HCT116 (cell line): ENCODE results near the gene HYAL4. TPM values are rescaled to one million over a fixed set of nuclear protein-coding genes. Genes with fewer than 3 reads are reported as not detected.

Experiments used
- ATAC-seq: fragments of 200-7000 bp; cut with Tn5 transposase; 2 replicates; pipeline ENCODE4 v1.9.1; 2020; ENCODE audit warnings: mild to moderate bottlenecking, moderate library complexity
- BruUV-seq: library from RNA; stranded (reverse); fragments of 400-500 nt; replicated peaks from 2 replicates; lab custom pipeline; 2021; lab: Mats Ljungman, UMichigan
- CTCF ChIA-PET: fragments of 300-600 bp; sonication (Branson Sonifier 250); formaldehyde crosslinking; loops from one replicate; lab custom pipeline; 2021; ENCODE audit warnings: antibody characterized with exemption; lab: Charles Lee
- POLR2A ChIA-PET: fragments of 300-600, 350-600 bp; sonication (Branson Sonifier 250); formaldehyde crosslinking; loops from one replicate; lab custom pipeline; 2021; ENCODE audit warnings: antibody characterized with exemption; lab: Charles Lee
- RAD21 ChIA-PET, 2 experiments: fragments of 300-600 bp; sonication (Branson Sonifier 250); formaldehyde crosslinking; loops; one replicate each; lab custom pipeline; 2023; ENCODE audit warnings: low total read pairs in 2 of 2; ENCODE audit not compliant: uncharacterized antibody in 2 of 2, unreplicated experiment in 2 of 2, low non-redundant PET in 1 of 2; lab: Charles Lee
- DNase-seq: peaks from one replicate; pipeline ENCODE4 v3.0.0-alpha.2; 2010; ENCODE audit warnings: low read depth, low spot score
- H2AFZ ChIP-seq: fragments of 200-600 bp; shearing (Covaris generic), sonication (generic); 2 replicates; pipeline ENCODE4 v1.6.1; 2017; ENCODE audit warnings: low read depth, mixed run types, mixed read lengths, antibody characterized with exemption, low read length; ENCODE audit not compliant: poor library complexity, severe bottlenecking
- H3K27ac ChIP-seq: 2 replicates; pipeline ENCODE4 v1.5.1; 2012; ENCODE audit warnings: low read depth, low read length
- H3K27me3 ChIP-seq: fragments of 200-600 bp; sonication (generic); 2 replicates; pipeline ENCODE4 v1.6.1; 2016; ENCODE audit warnings: mixed run types, low read length, mixed read lengths; ENCODE audit not compliant: insufficient read depth
- H3K36me3 ChIP-seq, 2 experiments: fragments of 200-500 bp in 1 of 2; fragments of 200-600 bp in 1 of 2; sonication (Bioruptor generic) in 1 of 2; sonication (generic) in 1 of 2; 2 replicates each; pipeline versions ENCODE4 v1.5.1 to v1.6.1; 2014 to 2016; ENCODE audit warnings: low read length in 2 of 2, inconsistent platforms in 1 of 2, mixed read lengths in 1 of 2, mixed run types in 1 of 2; ENCODE audit not compliant: insufficient read depth in 2 of 2, control insufficient read depth in 1 of 2
- H3K4me1 ChIP-seq, 2 experiments: fragments of 200-600 bp in 1 of 2; sonication (generic) in 1 of 2; 2 replicates each; pipeline versions ENCODE4 v1.5.1 to v1.6.1; 2012 to 2017; ENCODE audit warnings: low read length in 2 of 2, inconsistent platforms in 1 of 2, mild to moderate bottlenecking in 1 of 2, mixed read lengths in 1 of 2, mixed run types in 1 of 2, moderate library complexity in 1 of 2; ENCODE audit not compliant: insufficient read depth in 2 of 2, control insufficient read depth in 1 of 2
- H3K4me2 ChIP-seq: fragments of 200-600 bp; sonication (generic); 2 replicates; pipeline ENCODE4 v1.6.1; 2017; ENCODE audit warnings: mixed run types, low read length, mixed read lengths
- H3K4me3 ChIP-seq, 2 experiments: fragments of 200-600 bp in 1 of 2; sonication (generic) in 1 of 2; replicated peaks in 1 of 2; 2 replicates each; pipeline ENCODE4 v1.5.1; 2011 to 2016; ENCODE audit warnings: low read length in 2 of 2, control low read depth in 1 of 2, low read depth in 1 of 2, mild to moderate bottlenecking in 1 of 2, mixed read lengths in 1 of 2, mixed run types in 1 of 2
- H3K79me2 ChIP-seq: fragments of 200-600 bp; sonication (generic); 2 replicates; pipeline ENCODE4 v1.6.1; 2017; ENCODE audit warnings: mild to moderate bottlenecking, mixed run types, low read length, moderate library complexity, mixed read lengths; ENCODE audit not compliant: insufficient read depth
- H3K9ac ChIP-seq: fragments of 200-600 bp; sonication (generic); 2 replicates; pipeline ENCODE4 v1.6.1; 2016; ENCODE audit warnings: low read length, mixed read lengths
- H3K9me2 ChIP-seq: fragments of 200-600 bp; sonication (generic), shearing (Covaris generic); 2 replicates; pipeline ENCODE4 v1.6.1; 2017; ENCODE audit warnings: mixed run types, mild to moderate bottlenecking, moderate library complexity; ENCODE audit not compliant: insufficient read depth
- H3K9me3 ChIP-seq, 2 experiments: fragments of 200-500 bp in 1 of 2; fragments of 200-600 bp in 1 of 2; sonication (Bioruptor generic) in 1 of 2; sonication (generic) in 1 of 2; 2 replicates each; pipeline ENCODE4 v1.6.1; 2014 to 2017; ENCODE audit warnings: low read length in 2 of 2, mixed read lengths in 2 of 2, inconsistent platforms in 1 of 2, low read depth in 1 of 2, mild to moderate bottlenecking in 1 of 2, mixed run types in 1 of 2, moderate library complexity in 1 of 2; ENCODE audit not compliant: control insufficient read depth in 1 of 2, insufficient read depth in 1 of 2
- H4K20me1 ChIP-seq: fragments of 200-600 bp; sonication (generic), shearing (Covaris generic); 2 replicates; pipeline ENCODE4 v1.6.1; 2017; ENCODE audit warnings: mixed run types, mild to moderate bottlenecking, moderate library complexity; ENCODE audit not compliant: insufficient read depth
- CEBPB ChIP-seq: IDR thresholded peaks from 2 replicates; pipeline ENCODE4 v1.6.1; 2012; ENCODE audit warnings: low read depth
- EGR1 ChIP-seq: IDR thresholded peaks from 2 replicates; pipeline ENCODE4 v1.6.1; 2012; ENCODE audit warnings: low read depth
- EZH2 ChIP-seq: fragments of 200-600 bp; sonication (generic); IDR thresholded peaks from 2 replicates; pipeline ENCODE4 v1.6.1; 2017; ENCODE audit warnings: antibody characterized with exemption, mixed run types
- JUND ChIP-seq: IDR thresholded peaks from 2 replicates; pipeline ENCODE4 v1.6.1; 2012
- SP1 ChIP-seq: IDR thresholded peaks from 2 replicates; pipeline ENCODE4 v1.6.1; 2012; ENCODE audit warnings: low read depth
- TCF7L2 ChIP-seq: IDR thresholded peaks from 2 replicates; pipeline ENCODE4 v1.7.0; 2011; ENCODE audit warnings: borderline replicate concordance, inconsistent platforms; ENCODE audit not compliant: insufficient read depth, insufficient read length; ENCODE audit errors: extremely low read depth
- YY1 ChIP-seq: IDR thresholded peaks from 2 replicates; pipeline ENCODE4 v1.6.1; 2011; ENCODE audit warnings: low read length, low read depth, moderate library complexity, mild to moderate bottlenecking; ENCODE audit not compliant: insufficient replicate concordance; ENCODE audit errors: extremely low read depth
- ZFX ChIP-seq: fragments of 450-650 bp; IDR thresholded peaks from 2 replicates; pipeline ENCODE4 v1.6.1; 2017
- intact Hi-C: fragments of 100-400 bp; cut with micrococcal nuclease; formaldehyde crosslinking; loops from 2 replicates; pipeline ENCODE4 v1.10.0; 2022
- total RNA-seq: library from RNA; stranded (reverse); gene quantifications from one replicate; pipeline ENCODE4 v1.2.1, GENCODE V29; 2021; ENCODE audit not compliant: unreplicated experiment
- TF ChIP-seq, protein P1 (sequence below): IDR thresholded peaks from 2 replicates; pipeline ENCODE4 v1.6.1; 2011; ENCODE audit warnings: mild to moderate bottlenecking, low read length, moderate library complexity; ENCODE audit not compliant: insufficient replicate concordance; ENCODE audit errors: extremely low read depth
- TF ChIP-seq, protein P2 (sequence below), 3 experiments: fragments of 200-600 bp in 1 of 3; sonication (generic) in 1 of 3; IDR thresholded peaks in 2 of 3; conservative IDR thresholded peaks in 1 of 3; 2 replicates each; pipeline ENCODE4 v1.5.1; 2012 to 2017; ENCODE audit warnings: low read depth in 2 of 3, low read length in 2 of 3, antibody characterized with exemption in 1 of 3, borderline replicate concordance in 1 of 3, control low read depth in 1 of 3, mild to moderate bottlenecking in 1 of 3, mixed read lengths in 1 of 3, mixed run types in 1 of 3, moderate library complexity in 1 of 3; ENCODE audit not compliant: insufficient read depth in 1 of 3
- TF ChIP-seq, protein P3 (sequence below): IDR thresholded peaks from 2 replicates; pipeline ENCODE4 v1.6.1; 2012

Gene HYAL4
- total RNA-seq, 1 experiment from 2014 or later: not detected

DNA sequence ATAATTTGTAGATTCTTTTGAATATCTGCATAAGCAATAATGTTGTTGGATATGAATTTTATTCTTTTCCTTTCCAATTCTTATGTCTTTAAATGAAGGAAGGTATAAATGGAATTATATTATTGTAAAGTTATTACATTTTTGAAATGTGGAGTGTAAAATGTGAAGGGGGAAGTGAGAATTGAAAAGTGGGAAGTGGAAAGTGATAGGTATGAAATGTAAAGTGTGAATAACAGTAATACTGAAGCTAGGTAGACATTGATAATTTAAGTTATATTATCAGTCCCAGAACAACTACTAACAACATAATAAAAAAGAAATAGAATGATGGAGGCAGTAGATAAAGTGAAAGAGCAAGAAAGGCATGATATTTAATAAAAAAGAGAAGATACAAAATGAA lies 39.7 kb upstream of the HYAL4 start:
- no peaks in the 10 kb centered on the region for H3K4me1 ChIP-seq
- H3K27me3 ChIP-seq: no peaks in the 10 kb centered on the region
- no peak for ATAC-seq
- no peak for DNase-seq
- H4K20me1 ChIP-seq: no peaks in the 10 kb centered on the region
- ChIA-PET POLR2A (no interaction called here), RAD21 (no interaction called here), CTCF (no interaction called here)
- H3K9me3 ChIP-seq: peaks cover 0 to 4% of the 10 kb centered on the region in 2 experiments; a peak in 1 of 4 replicates
- no peak overlapping the region for H3K27ac ChIP-seq
- no peaks in the 10 kb centered on the region for H3K79me2 ChIP-seq
- H3K9ac ChIP-seq: no peak overlapping the region
- no peak overlapping the region for H3K4me3 ChIP-seq
- no peak overlapping the region for H3K4me2 ChIP-seq
- BruUV-seq: no TSS peak
- H2AFZ ChIP-seq: no peak overlapping the region
- intact Hi-C loops: no loop called here
- TF ChIP-seq JUND (no peak), SP1 (no peak), EGR1 (no peak), CEBPB (no peak), YY1 (no peak), EZH2 (no peak), ZFX (no peak), TCF7L2 (no peak)
- TF ChIP-seq, protein P1, sequence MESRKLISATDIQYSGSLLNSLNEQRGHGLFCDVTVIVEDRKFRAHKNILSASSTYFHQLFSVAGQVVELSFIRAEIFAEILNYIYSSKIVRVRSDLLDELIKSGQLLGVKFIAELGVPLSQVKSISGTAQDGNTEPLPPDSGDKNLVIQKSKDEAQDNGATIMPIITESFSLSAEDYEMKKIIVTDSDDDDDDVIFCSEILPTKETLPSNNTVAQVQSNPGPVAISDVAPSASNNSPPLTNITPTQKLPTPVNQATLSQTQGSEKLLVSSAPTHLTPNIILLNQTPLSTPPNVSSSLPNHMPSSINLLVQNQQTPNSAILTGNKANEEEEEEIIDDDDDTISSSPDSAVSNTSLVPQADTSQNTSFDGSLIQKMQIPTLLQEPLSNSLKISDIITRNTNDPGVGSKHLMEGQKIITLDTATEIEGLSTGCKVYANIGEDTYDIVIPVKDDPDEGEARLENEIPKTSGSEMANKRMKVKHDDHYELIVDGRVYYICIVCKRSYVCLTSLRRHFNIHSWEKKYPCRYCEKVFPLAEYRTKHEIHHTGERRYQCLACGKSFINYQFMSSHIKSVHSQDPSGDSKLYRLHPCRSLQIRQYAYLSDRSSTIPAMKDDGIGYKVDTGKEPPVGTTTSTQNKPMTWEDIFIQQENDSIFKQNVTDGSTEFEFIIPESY: no peak
- TF ChIP-seq, protein P2, sequence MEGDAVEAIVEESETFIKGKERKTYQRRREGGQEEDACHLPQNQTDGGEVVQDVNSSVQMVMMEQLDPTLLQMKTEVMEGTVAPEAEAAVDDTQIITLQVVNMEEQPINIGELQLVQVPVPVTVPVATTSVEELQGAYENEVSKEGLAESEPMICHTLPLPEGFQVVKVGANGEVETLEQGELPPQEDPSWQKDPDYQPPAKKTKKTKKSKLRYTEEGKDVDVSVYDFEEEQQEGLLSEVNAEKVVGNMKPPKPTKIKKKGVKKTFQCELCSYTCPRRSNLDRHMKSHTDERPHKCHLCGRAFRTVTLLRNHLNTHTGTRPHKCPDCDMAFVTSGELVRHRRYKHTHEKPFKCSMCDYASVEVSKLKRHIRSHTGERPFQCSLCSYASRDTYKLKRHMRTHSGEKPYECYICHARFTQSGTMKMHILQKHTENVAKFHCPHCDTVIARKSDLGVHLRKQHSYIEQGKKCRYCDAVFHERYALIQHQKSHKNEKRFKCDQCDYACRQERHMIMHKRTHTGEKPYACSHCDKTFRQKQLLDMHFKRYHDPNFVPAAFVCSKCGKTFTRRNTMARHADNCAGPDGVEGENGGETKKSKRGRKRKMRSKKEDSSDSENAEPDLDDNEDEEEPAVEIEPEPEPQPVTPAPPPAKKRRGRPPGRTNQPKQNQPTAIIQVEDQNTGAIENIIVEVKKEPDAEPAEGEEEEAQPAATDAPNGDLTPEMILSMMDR (IDR thresholded peaks at IDR 0.05 in 2 of 3, conservative IDR thresholded peaks at IDR 0.05 in 1 of 3; ENCODE audit: borderline replicate concordance in 1 of 3, insufficient read depth in 1 of 3, low read depth in 2 of 3, low read length in 2 of 3): no peak
- TF ChIP-seq, protein P3, sequence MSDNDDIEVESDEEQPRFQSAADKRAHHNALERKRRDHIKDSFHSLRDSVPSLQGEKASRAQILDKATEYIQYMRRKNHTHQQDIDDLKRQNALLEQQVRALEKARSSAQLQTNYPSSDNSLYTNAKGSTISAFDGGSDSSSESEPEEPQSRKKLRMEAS: no peak
- no peaks in the 10 kb centered on the region for H3K36me3 ChIP-seq
- H3K9me2 ChIP-seq: no peaks in the 10 kb centered on the region
